ENCODE results near the gene BICDL1. TPM values are rescaled to one million over a fixed set of nuclear protein-coding genes. Genes with fewer than 3 reads are reported as not detected.

The BICDL1 gene
- total and polyA plus RNA-seq, 7 donors, result 0.16 to 13.1 (median 1.4) TPM

- Histone ChIP-seq H3K36me3 (no peaks in the 10 kb centered on the region), H3K9me3 (no peaks in the 10 kb centered on the region), H3K4me1 (no peaks in the 10 kb centered on the region), H3K27ac (no peak overlapping the region), H3K4me3 (no peak overlapping the region), H3K27me3 (no peaks in the 10 kb centered on the region)
- TF ChIP-seq POLR2AphosphoS5 (IDR thresholded peaks at IDR 0.05) (no peak), EP300 (IDR thresholded peaks at IDR 0.05) (no peak), CTCF (IDR thresholded peaks at IDR 0.05) (no peak), POLR2A (IDR thresholded peaks at IDR 0.05) (no peak)
- intact Hi-C loops (cut with DNase I), result no loop called here
- 79 to 89% methylated on average over 4 of the region's 4 CpGs for WGBS, 2 donors
- no peak for DNase-seq
These were observed 39.4 kb upstream of the BICDL1 start for GRCh38 chr12:119949594-119949993.

GRCh38 chr12:119956047-119956446 lies 33.0 kb upstream of the BICDL1 start:
- TF ChIP-seq POLR2A (IDR thresholded peaks at IDR 0.05), result no peak
- TF ChIP-seq POLR2AphosphoS5 (IDR thresholded peaks at IDR 0.05), result no peak
- TF ChIP-seq CTCF (IDR thresholded peaks at IDR 0.05), result no peak
- TF ChIP-seq EP300 (IDR thresholded peaks at IDR 0.05), result no peak
- Histone ChIP-seq H3K27ac (no peak overlapping the region), H3K36me3 (no peaks in the 10 kb centered on the region), H3K27me3 (no peaks in the 10 kb centered on the region), H3K9me3 (peaks cover 4 to 18% (median 11%) of the 10 kb centered on the region in 4 donors), H3K4me3 (no peak overlapping the region), H3K4me1 (no peaks in the 10 kb centered on the region)
- intact Hi-C loops (cut with DNase I), result no loop called here
- no peak for DNase-seq
- WGBS, 2 donors, result 83 to 84% methylated on average over 3 of the region's 3 CpGs

GRCh38 chr12:119957135-119957534 lies 31.9 kb upstream of the BICDL1 start:
- TF ChIP-seq POLR2AphosphoS5 (IDR thresholded peaks at IDR 0.05), result no peak
- no peak for TF ChIP-seq CTCF (IDR thresholded peaks at IDR 0.05)
- no peak for TF ChIP-seq POLR2A (IDR thresholded peaks at IDR 0.05)
- TF ChIP-seq EP300 (IDR thresholded peaks at IDR 0.05), result no peak
- 94 to 98% methylated on average over 1 of the region's 1 CpG for WGBS, 2 donors
- no peak overlapping the region for H3K4me3 ChIP-seq
- H3K36me3 ChIP-seq, result no peaks in the 10 kb centered on the region
- no peaks in the 10 kb centered on the region for H3K4me1 ChIP-seq
- peaks cover 4 to 18% (median 11%) of the 10 kb centered on the region in 4 donors for H3K9me3 ChIP-seq
- intact Hi-C loops (cut with DNase I), result no loop called here
- H3K27ac ChIP-seq, result no peak overlapping the region
- no peaks in the 10 kb centered on the region for H3K27me3 ChIP-seq
- no peak for DNase-seq

DNA sequence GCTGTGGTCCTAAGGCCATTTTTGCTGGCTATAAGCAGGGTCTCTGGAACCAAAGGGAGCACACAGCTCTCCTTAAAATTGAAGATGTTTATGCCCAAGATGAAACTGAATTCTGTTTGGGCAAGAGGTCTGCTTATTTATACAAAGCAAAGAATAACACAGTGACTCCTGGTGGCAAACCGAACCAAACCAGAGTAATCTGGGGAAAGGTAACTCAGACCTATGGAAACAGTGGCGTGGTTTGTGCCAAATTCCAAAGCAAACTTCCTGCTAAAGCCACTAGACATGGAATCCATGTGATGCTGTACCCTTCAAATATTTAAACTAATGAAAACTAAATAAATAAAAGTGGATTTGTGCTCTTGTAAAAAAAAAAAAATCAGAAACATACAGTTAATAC lies 29.6 kb upstream of the BICDL1 start:
- TF ChIP-seq POLR2A (IDR thresholded peaks at IDR 0.05), result no peak
- TF ChIP-seq POLR2AphosphoS5 (IDR thresholded peaks at IDR 0.05), result no peak
- TF ChIP-seq EP300 (IDR thresholded peaks at IDR 0.05), result no peak
- no peak for TF ChIP-seq CTCF (IDR thresholded peaks at IDR 0.05)
- no peak for DNase-seq
- H3K27ac ChIP-seq, result no peak overlapping the region
- no peaks in the 10 kb centered on the region for H3K36me3 ChIP-seq
- intact Hi-C loops (cut with DNase I), result no loop called here
- H3K9me3 ChIP-seq, result peaks cover 4 to 18% (median 11%) of the 10 kb centered on the region in 4 donors
- no peaks in the 10 kb centered on the region for H3K4me1 ChIP-seq
- WGBS, 2 donors, result 65 to 74% methylated on average over 2 of the region's 2 CpGs
- no peak overlapping the region for H3K4me3 ChIP-seq
- no peaks in the 10 kb centered on the region for H3K27me3 ChIP-seq

DNA sequence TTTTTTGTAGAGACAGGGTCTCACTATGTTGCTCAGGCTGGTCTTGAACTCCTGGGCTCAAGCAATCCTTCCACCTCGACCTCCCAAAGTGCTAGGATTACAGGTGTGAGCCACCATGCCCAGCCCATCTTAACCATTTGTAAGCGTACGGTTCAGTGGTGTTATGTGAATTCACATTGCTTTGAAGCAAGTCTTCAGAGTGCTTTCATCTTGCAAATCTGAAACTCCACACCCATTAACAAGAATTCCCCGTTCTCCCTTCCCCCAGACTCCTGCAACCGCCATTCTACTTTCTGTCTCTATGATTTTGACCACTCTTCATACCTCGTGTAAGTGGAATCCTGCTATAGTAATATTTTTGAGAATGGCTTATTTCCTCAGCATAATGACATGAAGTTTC lies 24.9 kb upstream of the BICDL1 start:
- H3K4me3 ChIP-seq, result no peak overlapping the region
- H3K27ac ChIP-seq, result no peak overlapping the region
- intact Hi-C loops (cut with DNase I), result no loop called here
- no peaks in the 10 kb centered on the region for H3K9me3 ChIP-seq
- no peak for DNase-seq
- H3K27me3 ChIP-seq, result no peaks in the 10 kb centered on the region
- TF ChIP-seq POLR2A (IDR thresholded peaks at IDR 0.05), result no peak
- TF ChIP-seq POLR2AphosphoS5 (IDR thresholded peaks at IDR 0.05), result no peak
- no peak for TF ChIP-seq CTCF (IDR thresholded peaks at IDR 0.05)
- TF ChIP-seq EP300 (IDR thresholded peaks at IDR 0.05), result no peak
- no peaks in the 10 kb centered on the region for H3K36me3 ChIP-seq
- H3K4me1 ChIP-seq, result no peaks in the 10 kb centered on the region
- WGBS, 2 donors, result 78 to 82% methylated on average over 6 of the region's 6 CpGs
